Amygdala (tissue), 56 donors: ENCODE results near the gene C6orf136.

Experiments used
- DNase-seq, 56 donors: peaks; one replicate each; lab custom pipeline; 2025; lab: John Stamatoyannopoulos, UW

The C6orf136 gene

DNA sequence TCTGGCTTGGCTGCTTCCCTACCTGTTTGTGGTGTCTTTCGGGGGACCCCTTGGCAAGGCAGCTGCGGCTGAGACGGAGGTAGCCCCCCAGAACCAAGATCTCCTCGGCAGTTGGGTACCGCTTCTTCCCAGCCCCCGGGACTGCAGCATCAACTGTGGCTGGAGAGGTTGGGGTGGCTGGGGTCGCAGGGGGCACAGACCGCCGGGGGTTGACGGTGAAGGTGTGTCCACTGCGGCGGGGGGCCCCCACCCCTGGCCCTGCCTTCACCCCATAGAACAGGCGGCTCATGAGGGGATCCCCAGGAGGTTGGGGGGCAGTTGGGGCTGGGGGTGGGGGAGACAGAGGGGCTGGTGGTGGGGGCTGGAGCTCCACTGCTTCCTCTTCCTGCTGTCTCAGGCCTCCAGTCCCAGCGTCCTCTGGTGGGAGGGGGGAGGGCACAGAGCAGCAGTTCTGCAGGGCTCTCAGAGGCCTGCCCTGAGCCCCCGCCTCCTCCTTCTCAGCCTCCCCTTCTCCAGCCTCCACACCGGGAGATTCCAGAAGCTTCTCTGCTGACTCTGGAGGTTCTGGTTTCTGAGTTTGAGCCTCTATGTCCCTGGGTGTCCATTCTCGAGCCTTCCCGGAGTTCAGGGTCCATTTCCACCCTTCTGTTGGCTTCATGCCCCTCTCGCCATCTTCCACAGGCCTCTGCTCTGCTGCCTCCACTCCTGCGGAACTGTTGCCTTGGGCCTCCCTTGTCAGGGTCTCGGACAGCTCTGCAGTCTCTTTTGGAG lies 37.6 kb downstream of the C6orf136 start:
- peak in 20 of 56 donors; percentile 1 to 38 (median 14) for DNase-seq

DNA sequence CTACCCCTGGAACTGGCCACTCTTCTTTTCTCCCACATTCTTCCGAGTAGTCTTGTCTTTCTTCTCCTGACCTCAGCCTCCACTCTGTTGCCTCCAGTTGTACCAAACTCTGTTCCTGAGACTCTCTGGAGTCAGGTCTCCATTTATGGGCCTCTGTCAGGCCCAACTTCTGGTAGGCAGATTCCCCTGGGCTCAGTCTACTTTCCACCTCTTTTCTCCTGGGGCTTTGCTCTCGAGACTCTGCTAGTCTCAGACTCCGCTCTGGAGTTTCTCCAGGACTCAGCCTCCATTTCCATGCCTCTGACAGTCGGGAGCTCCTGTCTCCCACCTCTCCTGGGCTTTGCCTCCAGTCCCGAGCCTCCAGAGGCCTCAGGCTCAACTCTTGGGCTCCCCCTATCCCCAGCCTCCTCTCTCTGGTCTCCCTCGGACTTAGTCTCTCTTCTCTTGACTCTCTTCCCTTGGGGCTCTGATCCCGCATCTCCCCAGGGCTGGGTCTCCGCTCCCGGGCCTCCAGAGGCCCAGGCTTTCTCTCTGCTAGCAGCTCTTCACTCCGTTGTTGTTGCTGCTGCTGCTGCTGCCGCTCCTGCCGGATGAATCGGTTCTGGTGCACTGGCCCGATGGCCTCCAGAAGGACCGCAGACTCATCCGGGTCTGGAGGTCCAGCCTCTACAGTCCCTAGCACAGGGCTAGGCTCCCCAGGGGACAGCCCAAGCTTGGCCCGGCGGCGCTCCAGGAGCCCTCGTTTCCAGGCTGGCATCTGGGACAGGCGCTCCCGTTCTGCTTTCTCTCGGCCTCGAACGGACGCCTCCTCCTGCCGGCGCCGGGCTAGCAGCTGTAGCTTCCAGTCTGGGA lies 38.5 kb downstream of the C6orf136 start:
- no peak for DNase-seq

DNA sequence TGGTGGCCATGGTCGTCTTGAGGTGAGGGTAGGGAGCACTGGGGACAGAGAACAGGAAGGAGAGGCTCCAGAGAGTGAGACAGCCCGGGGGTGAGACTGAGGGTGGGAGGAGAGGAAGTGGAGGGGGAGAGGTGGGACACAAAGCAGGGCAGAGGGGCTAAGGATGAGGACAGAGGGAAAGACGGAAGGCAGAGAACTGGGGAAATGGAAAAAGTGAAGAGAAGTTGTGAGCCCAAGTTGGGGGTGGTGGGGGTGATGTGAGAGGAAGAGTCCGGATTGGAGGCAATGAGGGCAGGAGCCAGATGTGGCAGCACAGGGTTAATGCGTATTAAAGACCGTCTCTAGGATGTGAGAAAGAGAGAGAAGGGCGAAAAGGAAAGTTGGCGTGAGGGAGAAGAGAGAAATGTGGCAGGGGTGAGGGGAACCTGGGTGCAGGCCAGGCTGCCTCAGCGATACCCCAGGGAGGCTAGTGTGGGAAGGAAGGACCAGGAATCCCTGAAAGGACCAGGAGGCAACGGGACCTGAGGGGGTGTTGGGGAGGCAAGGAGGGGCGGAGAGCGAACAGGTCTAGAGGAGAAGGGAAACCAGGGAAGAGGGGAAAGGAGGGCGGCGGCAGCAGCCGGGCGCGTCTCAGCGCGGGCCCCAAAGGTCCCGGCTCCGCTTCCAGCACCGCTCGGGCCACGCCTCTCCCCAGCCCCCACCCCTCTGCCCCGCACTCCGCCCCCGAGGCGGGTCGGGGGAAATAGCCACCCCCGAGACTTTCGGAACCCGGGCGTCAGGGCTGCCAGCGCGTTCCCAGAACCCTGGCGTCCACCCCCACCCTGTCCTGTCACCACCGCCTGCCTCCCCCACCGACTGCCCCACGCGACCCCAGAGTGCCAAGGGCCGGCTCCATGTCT lies 39.3 kb downstream of the C6orf136 start, which contains the start of gene PPP1R18:
TSS of gene PPP1R18 (minus strand) at position 637 of the 899 bp plus-strand sequence. CDS start at position 10, 627 bp downstream.
- DNase-seq: peak in 37 of 56 donors; percentile 13 to 68 (median 41)

DNA sequence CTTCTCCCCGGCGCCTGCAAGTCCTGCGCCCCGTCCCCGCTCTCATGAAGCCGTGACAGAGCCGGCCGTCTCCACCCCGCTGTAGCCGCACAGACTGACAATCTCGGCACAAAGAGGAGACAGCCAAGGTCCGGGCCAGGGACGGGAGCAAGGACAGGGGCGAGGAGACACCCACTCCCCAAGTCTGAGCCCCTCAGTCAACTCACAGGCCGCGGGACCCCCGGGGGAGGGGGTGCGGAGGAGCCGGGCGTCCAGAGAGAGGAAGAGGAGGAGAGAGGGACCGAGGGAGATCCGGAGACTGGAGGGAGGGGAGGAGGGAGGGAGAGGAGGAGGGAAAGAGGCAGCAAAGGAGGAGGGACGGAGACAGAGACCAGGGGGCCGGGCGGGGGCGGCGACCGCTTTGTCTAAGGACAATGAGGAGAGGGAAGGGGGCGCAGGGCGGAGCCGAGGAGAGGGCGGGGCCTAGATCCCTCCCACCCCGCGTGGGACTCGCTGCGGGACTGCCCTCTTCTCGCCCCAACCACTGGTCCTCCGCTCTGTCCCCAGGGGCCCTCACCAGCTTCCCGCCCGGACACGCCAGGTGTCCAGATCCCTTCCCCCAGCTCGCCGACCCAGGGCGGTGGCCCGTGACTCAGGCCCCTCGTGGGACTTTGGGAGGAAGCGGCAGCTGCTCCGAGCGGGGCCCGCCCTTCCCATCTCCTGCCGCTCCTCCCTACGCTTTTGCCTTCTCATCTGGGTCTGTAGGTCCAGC lies 40.1 kb downstream of the C6orf136 start:
- peak in 48 of 56 donors; percentile 17 to 83 (median 56) for DNase-seq

DNA sequence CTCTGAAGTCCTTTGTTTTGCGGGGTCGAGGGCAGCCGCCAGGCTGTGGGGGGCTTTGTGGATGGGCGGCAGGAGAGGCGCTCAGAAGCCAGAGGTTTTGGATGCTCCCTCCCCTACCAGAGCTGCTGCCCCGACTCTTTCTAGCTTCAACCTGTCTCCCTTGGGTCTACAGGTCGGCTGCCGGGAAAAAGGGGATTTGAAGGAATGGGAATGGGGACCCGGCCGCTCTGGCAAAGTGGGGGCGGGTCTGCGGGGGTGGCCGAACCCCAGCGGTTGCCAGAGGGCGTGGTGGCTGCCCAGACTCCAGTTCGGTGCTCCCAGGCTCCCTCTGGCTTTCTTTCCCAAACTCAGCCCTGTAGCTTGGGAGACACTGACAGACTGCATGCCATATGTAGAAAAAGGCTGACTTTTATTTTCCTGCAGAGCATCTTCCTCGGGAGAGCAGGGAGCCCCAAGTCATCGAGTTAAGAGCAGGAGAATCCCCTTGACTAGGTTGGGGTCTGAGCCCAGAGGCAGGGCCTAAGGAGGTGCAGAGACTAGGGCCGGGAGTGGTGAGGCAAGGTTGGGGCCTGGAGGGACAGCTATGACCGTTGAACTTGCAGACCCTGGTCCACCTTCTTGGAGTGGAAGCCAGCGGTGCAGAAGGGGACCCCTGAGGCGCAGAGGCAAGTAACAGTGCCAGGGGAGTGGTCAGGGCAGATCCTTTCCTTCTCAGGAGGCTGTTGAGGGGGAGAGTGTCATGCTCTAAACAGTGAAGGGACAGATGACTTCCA lies 40.9 kb downstream of the C6orf136 start:
- peak in 9 of 56 donors; percentile 9 to 59 (median 26) for DNase-seq

DNA sequence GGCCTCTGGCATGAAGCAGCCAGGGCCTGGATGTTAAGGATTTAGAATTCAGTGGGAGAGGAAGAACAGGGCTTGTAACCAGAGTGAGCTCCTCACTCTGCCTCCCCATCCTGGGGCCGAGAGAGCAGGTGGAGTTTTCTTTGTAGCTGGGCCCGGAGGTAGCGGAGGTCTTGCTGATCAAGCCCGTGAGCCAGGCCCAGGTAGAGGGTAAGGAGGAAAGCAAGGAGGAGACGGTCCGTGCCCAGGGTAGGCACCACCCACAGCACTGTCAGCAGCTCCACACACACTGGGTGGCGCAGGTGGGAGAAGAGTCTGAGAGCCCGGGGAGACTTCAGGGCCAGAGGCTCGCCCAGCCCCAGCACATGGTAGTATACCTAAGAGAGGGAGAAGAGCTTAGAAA lies 41.6 kb downstream of the C6orf136 start:
- DNase-seq: no peak

DNA sequence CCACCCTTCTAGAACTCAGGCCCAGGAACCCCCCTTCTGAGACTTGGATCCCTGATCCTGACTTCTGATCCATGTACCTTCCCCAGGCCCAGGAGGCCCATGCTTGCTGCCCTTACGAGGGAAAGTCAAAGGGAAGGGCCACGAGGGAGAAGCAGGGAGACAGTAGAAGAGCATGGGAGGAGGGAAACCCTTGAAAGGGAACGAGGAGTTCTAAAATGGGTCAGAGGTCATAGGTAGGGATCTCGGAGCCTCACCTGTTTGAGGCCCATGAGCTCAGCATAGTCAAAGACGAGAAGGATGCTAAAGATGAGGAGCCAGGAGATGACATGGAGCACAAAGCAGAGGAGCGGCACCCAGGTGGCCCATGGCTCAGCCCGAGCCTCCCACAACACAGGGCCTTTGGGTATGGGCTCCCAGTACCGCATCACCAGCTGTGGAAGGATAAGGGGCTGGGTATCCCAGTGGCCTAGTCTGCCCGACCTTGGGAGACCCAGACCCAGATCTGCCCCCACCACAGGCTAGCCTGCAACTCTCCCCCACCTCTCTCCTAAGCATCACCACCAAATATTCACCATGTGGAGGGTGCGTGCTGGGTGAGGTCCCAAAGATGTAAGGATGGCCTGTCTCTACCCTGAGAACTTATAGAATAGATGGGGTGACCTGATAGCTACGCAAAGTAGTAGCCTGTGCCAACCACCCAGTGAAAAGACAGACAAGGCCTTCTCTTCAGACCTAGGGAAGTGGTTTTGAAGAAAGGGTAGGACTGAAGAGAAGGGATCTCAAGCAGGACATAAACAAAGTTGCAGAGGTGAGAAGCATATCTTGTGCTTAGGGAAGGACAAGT lies 42.3 kb downstream of the C6orf136 start:
- DNase-seq: no peak

DNA sequence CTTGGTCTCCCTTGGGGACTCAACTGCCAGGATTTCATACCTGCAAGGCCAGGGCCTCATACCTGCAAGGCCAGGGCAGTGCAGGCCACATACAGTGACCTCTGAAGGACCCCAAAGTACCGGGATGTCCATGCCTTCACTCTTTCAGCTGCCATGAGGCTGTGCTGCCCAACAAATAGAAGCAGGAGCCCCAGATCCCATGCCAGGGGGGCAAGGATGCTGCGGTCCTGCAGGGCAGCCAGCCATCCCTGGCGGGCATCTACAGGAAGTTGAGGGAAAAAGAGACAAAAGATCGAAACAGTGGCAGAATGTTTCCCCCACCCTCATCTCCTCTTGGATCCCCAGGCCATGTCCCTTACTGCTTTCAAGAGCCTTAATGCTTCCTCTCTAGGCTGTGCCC lies 43.1 kb downstream of the C6orf136 start:
- no peak for DNase-seq

DNA sequence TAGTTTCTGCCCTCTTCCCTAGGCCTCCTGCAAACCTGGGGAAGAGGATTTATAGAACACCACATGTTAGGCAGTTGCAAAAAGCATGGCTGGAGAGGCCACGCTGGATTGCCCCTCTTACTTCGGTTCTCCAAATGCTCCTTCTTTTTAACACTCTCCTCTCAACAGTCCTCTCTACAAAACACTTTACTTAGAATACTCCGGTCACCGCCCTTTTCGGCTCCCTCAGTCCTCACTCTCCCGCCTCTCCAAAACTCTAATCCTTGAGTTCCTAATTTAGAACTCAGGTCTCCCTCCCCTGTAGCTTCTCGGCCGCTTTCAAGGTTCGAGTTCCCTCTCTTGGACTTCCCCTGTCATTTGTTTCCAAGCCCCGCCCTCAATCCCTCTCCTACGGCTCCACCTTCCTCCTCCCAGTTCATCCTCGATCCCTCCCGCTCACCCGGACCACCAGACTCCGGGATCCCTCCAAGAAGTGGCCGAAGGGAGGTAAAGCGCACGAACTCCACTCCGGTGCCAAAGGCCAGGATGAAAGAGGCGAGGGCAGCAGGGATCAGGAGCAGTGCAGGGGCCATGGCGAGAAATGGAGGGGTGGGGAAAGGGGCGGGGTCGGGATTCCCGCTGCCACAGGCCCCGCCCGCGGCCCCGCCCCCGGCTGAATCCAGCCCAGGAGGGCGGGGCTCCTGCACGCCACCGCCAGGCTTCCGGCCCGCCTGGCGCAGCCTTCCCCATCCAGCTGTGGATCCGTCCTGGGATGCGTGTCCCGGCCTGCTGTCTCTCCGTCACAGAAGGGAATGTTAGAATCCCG lies 43.7 kb downstream of the C6orf136 start, which contains the start of gene NRM:
TSS of gene NRM (minus strand) at position 582 of the 805 bp plus-strand sequence. CDS start at position 572, 10 bp downstream.
- peak in 51 of 56 donors; percentile 26 to 86 (median 72) for DNase-seq

DNA sequence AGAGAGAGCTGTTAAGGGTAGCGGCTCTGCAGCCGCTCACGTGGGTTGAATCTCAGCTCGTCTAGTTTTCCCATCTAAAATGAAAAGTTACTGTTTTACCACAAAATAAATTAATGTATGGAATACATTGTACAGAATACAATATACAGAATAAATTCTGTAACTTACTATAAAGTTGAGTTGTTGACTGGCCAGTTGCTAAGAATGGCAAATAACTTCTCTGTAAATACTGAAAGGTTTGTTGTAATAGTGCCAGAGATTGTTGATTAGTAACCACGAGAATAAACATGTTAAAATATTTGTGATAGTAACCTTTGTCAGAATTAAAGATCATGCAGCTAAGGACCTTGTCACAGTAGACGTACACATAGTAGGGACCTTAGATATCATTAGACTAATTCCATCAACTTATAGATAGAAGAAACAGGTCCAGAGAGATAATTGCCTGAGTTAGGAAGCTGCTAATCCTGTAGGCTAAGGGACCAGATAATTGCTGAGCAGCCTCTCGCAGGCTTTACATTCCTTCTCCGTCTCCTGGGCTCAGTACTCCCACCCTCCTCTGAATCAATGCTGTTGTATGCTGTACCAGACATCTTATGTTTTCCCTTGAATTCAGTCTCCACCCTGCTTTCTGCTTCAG lies 44.4 kb downstream of the C6orf136 start:
- DNase-seq: no peak

DNA sequence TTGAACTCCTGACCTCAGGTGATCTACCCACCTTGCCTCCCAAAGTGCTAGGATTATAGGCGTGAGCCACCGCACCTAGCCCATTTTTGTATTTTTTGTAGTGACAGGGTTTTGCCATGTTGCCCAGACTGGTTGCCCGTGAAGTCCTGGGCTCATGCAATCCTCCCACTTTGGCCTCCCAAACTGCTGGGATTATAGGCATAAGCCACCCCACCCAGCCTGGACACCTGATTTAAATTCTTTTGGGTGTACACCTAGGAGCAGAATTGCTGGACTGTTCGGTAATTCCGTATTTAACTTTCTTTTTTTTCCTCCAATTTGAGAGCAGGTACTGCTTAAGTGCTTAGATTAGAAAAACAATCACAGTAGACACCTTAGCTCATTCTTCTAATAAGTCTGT lies 49.5 kb downstream of the C6orf136 start:
- DNase-seq: no peak

DNA sequence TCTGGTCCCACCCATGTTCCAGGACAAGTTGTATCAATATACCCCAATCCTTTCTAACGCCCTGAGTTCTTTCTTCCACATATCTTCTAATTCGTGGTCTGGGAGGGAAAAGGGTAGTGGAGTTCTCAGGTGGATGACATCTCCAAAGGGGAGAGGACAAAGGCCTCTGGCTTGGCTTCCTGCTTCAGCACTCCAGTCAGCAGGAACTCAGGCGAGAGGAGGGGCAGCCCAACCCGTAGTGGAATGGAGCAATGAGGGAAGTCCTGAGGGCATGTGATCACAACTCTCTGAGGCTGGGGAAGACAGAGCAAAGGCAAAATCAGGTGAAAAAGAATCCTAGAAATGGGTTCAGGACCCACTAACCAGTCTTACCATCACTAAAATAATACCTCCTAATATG lies 53.4 kb downstream of the C6orf136 start:
- DNase-seq: peak in 1 of 56 donors; percentile 21
